GM12878 (cell line): ENCODE data around the gene HBZ. TPM values are rescaled to one million over a fixed set of nuclear protein-coding genes. Genes with fewer than 3 reads are reported as not detected.
A peak's percentile ranks its signal among the peaks of the same experiment; 100 is the strongest.

ENCODE experiments used
- CEBPB ChIP-seq, 2 experiments: fragments of 150-350 bp in 1 of 2; IDR thresholded peaks; 2 replicates each; pipeline ENCODE4 v1.6.1; 2012 to 2014; ENCODE audit warnings: low read depth in 2 of 2, low read length in 2 of 2, borderline replicate concordance in 1 of 2, inconsistent platforms in 1 of 2
- CHD1 ChIP-seq: IDR thresholded peaks from 2 replicates; pipeline ENCODE4 v1.6.1; 2012; ENCODE audit warnings: low read depth, low read length, improper control_type of control experiment
- CTCF ChIP-seq, 3 experiments: IDR thresholded peaks in 2 of 3; conservative IDR thresholded peaks in 1 of 3; 2 replicates each; pipeline ENCODE4 v1.5.1; 2011; ENCODE audit warnings: low read depth in 3 of 3, low read length in 3 of 3, mild to moderate bottlenecking in 3 of 3, control low read depth in 2 of 3, moderate library complexity in 2 of 3, inconsistent platforms in 1 of 3, mixed read lengths in 1 of 3; ENCODE audit not compliant: control insufficient read depth in 2 of 3, insufficient read depth in 1 of 3; ENCODE audit errors: extremely low read depth in 1 of 3
- DPF2 ChIP-seq: fragments of 450-650 bp; IDR thresholded peaks from 2 replicates; pipeline ENCODE4 v1.6.1; 2017; ENCODE audit warnings: mild to moderate bottlenecking
- E2F8 ChIP-seq: fragments of 450-650 bp; IDR thresholded peaks from 2 replicates; pipeline ENCODE4 v1.6.1; 2018; ENCODE audit warnings: mild to moderate bottlenecking, low read depth, moderate library complexity; ENCODE audit not compliant: partially characterized antibody
- EED ChIP-seq: sonication (generic); IDR thresholded peaks from 2 replicates; pipeline ENCODE4 v1.6.1; 2016; ENCODE audit warnings: antibody characterized with exemption, low read depth
- ESRRA ChIP-seq: IDR thresholded peaks from 2 replicates; pipeline ENCODE4 v1.6.1; 2012; ENCODE audit warnings: mild to moderate bottlenecking, low read length, improper control_type of control experiment
- FOS ChIP-seq: IDR thresholded peaks from 3 replicates; pipeline ENCODE4 v1.6.1; 2011; ENCODE audit warnings: borderline replicate concordance; ENCODE audit not compliant: insufficient read length; ENCODE audit errors: extremely low read depth
- MYB ChIP-seq: fragments of 150-350 bp; IDR thresholded peaks from 2 replicates; pipeline ENCODE4 v1.6.1; 2014; ENCODE audit warnings: mild to moderate bottlenecking, low read depth, low read length, borderline replicate concordance
- NFIC ChIP-seq: IDR thresholded peaks from 2 replicates; pipeline ENCODE4 v1.6.1; 2012; ENCODE audit warnings: low read depth, mild to moderate bottlenecking, inconsistent platforms, low read length, moderate library complexity
- POLR2A ChIP-seq: IDR thresholded peaks from 2 replicates; pipeline ENCODE4 v1.6.1; 2011; ENCODE audit warnings: low read depth, mild to moderate bottlenecking, low read length
- RELB ChIP-seq: fragments of 450-650 bp; IDR thresholded peaks from 2 replicates; pipeline ENCODE4 v1.6.1; 2017; ENCODE audit warnings: low read depth, mild to moderate bottlenecking, moderate library complexity
- RUNX3 ChIP-seq: IDR thresholded peaks from 2 replicates; pipeline ENCODE4 v1.6.1; 2012; ENCODE audit warnings: low read length, inconsistent platforms
- SKIL ChIP-seq: fragments of 450-650 bp; IDR thresholded peaks from 2 replicates; pipeline ENCODE4 v1.6.1; 2017; ENCODE audit warnings: mild to moderate bottlenecking, low read depth, inconsistent platforms; ENCODE audit not compliant: poor library complexity, severe bottlenecking
- SMAD5 ChIP-seq: IDR thresholded peaks from 2 replicates; pipeline ENCODE4 v1.6.1; 2016; ENCODE audit warnings: antibody characterized with exemption, low read depth
- SREBF1 ChIP-seq: IDR thresholded peaks from 2 replicates; pipeline ENCODE4 v1.6.1; 2012; ENCODE audit warnings: mild to moderate bottlenecking, low read length
- ZNF384 ChIP-seq: IDR thresholded peaks from 2 replicates; pipeline ENCODE4 v1.6.1; 2012; ENCODE audit warnings: low read depth, mild to moderate bottlenecking, low read length, improper control_type of control experiment, borderline replicate concordance
- polyA plus RNA-seq, 11 experiments: library from polyadenylated mRNA; depleted of rRNA in 4 of 11; unstranded in 6 of 11; stranded (reverse) in 5 of 11; fragments of >200 nt; fragmentation: Nextera tagmentation in 4 of 11; fragmentation: Illumina TruSeq in 1 of 11; extraction: Ambion mirVana in 4 of 11; extraction: Trizol in 1 of 11; gene quantifications; 1 replicate in 1 of 11; 2 replicates in 10 of 11; pipeline versions ENCODE4 v1.2.1 to v1.2.3, GENCODE V29; 2011 to 2016; ENCODE audit warnings: inconsistent platforms in 2 of 11, missing spikeins in 2 of 11, low read depth in 1 of 11
- total RNA-seq, 4 experiments: library from RNA; depleted of rRNA in 3 of 4; stranded (reverse); fragments of >200 nt in 3 of 4; fragmentation: Illumina TruSeq in 1 of 4; extraction: Trizol in 1 of 4; gene quantifications; 2 replicates each; pipeline versions ENCODE4 v1.2.1 to v1.2.3, GENCODE V29; 2013 to 2021

HBZ gene
- total and polyA plus RNA-seq, 10 of the 15 experiments (the other 5 are each of a cell fraction or from before 2014, with no cell fraction given) = 0.49 TPM; not detected in 9

GRCh38 chr16:180681-181564 is 28.5 kb downstream of the HBZ start (continued):
- TF ChIP-seq SMAD5 (no peak), RELB (no peak), CHD1 (no peak), SKIL (no peak), SREBF1 (no peak), POLR2A (peak; percentile 75), RUNX3 (no peak), ZNF384 (no peak), DPF2 (peak; percentile 44; the same call in 1 of the 2 replicates), NFIC (no peak), CEBPB (IDR thresholded peaks at IDR 0.05; ENCODE audit: borderline replicate concordance in 1 of 2, low read depth in 2 of 2, low read length in 2 of 2) (no peak), E2F8 (no peak), ESRRA (no peak), EED (no peak), MYB (no peak), FOS (no peak), CTCF (IDR thresholded peaks at IDR 0.05 in 2 of 3, conservative IDR thresholded peaks at IDR 0.05 in 1 of 3; ENCODE audit: control insufficient read depth in 2 of 3, extremely low read depth in 1 of 3, insufficient read depth in 1 of 3, low read depth in 3 of 3, low read length in 3 of 3) (no peak)
